Measurements from ENCODE around the gene DDR2. TPM values are rescaled to one million over a fixed set of nuclear protein-coding genes. Genes with fewer than 3 reads are reported as not detected.

The DDR2 gene
- total RNA-seq, 2 experiments from 2014 or later: 0.19 TPM; not detected in 1

DNA sequence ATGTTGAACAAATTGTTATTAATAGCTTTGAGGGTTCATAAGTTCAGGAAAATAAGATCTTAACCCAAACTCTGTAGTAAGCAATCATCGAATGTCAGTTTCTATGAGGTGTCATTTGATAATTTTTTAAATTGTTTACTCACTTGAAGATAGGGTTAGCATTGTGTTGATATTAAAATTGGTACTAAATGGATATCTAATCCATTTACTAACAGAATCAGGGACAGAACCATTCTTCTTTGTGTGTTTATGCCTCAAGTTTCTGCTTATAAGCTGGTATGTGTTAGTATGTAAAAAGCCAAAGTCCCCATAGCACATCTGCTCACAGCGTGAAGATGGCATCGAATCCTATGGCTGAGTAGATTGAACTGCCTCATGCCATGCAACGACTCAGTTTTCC lies 13.4 kb downstream of the DDR2 start:
- Histone ChIP-seq H3K27ac (ENCODE audit: low read depth, low read length, poor library complexity, severe bottlenecking) (no peak overlapping the region), H3K9me2 (ENCODE audit: insufficient read depth, low read length) (no peaks in the 10 kb centered on the region), H3K4me2 (ENCODE audit: low read length) (no peak overlapping the region), H3K4me3 (ENCODE audit: low read depth, low read length, poor library complexity, severe bottlenecking) (no peak overlapping the region), H3K4me1 (ENCODE audit: insufficient read depth, low read length, poor library complexity, severe bottlenecking) (no peaks in the 10 kb centered on the region), H4K20me1 (ENCODE audit: insufficient read depth, low read length) (no peaks in the 10 kb centered on the region), H2AFZ (ENCODE audit: low read length) (no peak overlapping the region), H3K79me2 (ENCODE audit: insufficient read depth, low read depth, low read length) (no peaks in the 10 kb centered on the region), H3K36me3 (ENCODE audit: insufficient read depth, low read length) (no peaks in the 10 kb centered on the region), H3K9me3 (ENCODE audit: low read length) (no peaks in the 10 kb centered on the region)
- DNase-seq (ENCODE audit: low spot score): no peak
- intact Hi-C loops (cut with micrococcal nuclease; ENCODE audit: unreplicated experiment): no loop called here
- TF ChIP-seq EZH2phosphoT487 (IDR thresholded peaks at IDR 0.05; ENCODE audit: borderline replicate concordance, low read depth, low read length): no peak
- TF ChIP-seq, protein P1, sequence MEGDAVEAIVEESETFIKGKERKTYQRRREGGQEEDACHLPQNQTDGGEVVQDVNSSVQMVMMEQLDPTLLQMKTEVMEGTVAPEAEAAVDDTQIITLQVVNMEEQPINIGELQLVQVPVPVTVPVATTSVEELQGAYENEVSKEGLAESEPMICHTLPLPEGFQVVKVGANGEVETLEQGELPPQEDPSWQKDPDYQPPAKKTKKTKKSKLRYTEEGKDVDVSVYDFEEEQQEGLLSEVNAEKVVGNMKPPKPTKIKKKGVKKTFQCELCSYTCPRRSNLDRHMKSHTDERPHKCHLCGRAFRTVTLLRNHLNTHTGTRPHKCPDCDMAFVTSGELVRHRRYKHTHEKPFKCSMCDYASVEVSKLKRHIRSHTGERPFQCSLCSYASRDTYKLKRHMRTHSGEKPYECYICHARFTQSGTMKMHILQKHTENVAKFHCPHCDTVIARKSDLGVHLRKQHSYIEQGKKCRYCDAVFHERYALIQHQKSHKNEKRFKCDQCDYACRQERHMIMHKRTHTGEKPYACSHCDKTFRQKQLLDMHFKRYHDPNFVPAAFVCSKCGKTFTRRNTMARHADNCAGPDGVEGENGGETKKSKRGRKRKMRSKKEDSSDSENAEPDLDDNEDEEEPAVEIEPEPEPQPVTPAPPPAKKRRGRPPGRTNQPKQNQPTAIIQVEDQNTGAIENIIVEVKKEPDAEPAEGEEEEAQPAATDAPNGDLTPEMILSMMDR (conservative IDR thresholded peaks at IDR 0.05; ENCODE audit: low read length): no peak
- POLR2A ChIA-PET: no interaction called here
- CTCF ChIA-PET (ENCODE audit: unreplicated experiment): no interaction called here
- BruUV-seq (replicated peaks): no TSS peak

DNA sequence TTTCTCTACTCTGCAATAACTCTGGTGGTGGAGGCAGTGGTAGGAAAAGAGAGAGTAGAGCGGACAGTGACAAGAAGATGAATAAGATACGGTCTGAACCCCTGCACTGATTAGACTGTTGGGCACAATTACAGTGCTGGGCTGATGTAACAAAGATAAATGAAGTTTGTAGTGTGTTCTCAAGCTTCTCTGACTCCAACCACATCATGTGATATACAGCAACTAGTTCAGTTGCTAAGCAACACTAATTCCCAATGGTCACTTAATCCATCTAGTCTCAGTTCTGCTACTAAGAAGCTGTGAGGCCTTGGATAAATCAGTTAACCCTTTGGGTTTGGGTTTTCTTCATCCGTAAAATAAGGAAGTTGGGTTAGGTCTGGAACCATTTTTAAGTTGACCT lies 17.3 kb downstream of the DDR2 start:
- POLR2A ChIA-PET: interaction anchor here (0.6 kb wide), 1 partner anchor 111 kb away, joined by 3 read pairs; no protein-coding TSS in a partner anchor
- Histone ChIP-seq H3K9me2 (ENCODE audit: insufficient read depth, low read length) (no peaks in the 10 kb centered on the region), H3K4me3 (ENCODE audit: low read depth, low read length, poor library complexity, severe bottlenecking) (no peak overlapping the region), H3K9me3 (ENCODE audit: low read length) (no peaks in the 10 kb centered on the region), H3K36me3 (ENCODE audit: insufficient read depth, low read length) (no peaks in the 10 kb centered on the region), H3K4me1 (ENCODE audit: insufficient read depth, low read length, poor library complexity, severe bottlenecking) (no peaks in the 10 kb centered on the region), H3K27ac (ENCODE audit: low read depth, low read length, poor library complexity, severe bottlenecking) (no peak overlapping the region), H4K20me1 (ENCODE audit: insufficient read depth, low read length) (no peaks in the 10 kb centered on the region), H3K79me2 (ENCODE audit: insufficient read depth, low read depth, low read length) (no peaks in the 10 kb centered on the region), H2AFZ (ENCODE audit: low read length) (no peak overlapping the region), H3K4me2 (ENCODE audit: low read length) (no peak overlapping the region)
- TF ChIP-seq EZH2phosphoT487 (IDR thresholded peaks at IDR 0.05; ENCODE audit: borderline replicate concordance, low read depth, low read length): no peak
- TF ChIP-seq, protein P1 (conservative IDR thresholded peaks at IDR 0.05; ENCODE audit: low read length): no peak
- intact Hi-C loops (cut with micrococcal nuclease; ENCODE audit: unreplicated experiment): no loop called here
- no peak for DNase-seq (ENCODE audit: low spot score)
- no TSS peak for BruUV-seq (replicated peaks)
- CTCF ChIA-PET (ENCODE audit: unreplicated experiment): no interaction called here

DNA sequence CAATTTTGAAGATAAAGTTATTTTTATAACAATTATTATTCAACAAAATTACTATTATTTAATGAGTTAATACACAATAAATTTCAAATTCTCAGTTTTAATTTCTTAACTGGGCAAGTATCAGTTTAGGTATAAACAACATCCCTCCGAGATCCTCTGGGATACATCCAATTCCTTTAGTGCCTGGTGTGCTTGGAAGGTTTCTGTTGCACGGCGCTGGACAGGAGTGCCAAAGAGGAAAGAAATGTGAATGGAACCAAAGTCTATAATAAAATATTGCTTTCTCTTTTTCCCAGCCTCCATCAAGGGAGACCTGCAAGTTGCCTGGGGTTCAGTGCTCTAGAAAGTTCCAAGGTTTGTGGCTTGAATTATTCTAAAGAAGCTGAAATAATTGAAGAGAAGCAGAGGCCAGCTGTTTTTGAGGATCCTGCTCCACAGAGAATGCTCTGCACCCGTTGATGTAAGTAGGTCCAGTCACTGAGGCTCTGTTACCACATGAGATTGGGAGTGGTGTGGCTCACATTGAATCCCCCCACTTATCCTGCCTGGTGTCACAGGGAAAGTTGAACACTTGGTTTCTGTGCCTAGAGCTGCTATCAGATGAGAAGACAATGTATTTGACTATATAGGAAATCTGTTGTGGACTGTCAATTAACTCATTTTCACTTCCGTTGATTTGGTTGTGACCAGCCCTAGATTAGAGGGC lies 22.8 kb downstream of the DDR2 start:
- no peak for DNase-seq (ENCODE audit: low spot score)
- Histone ChIP-seq H4K20me1 (ENCODE audit: insufficient read depth, low read length) (no peaks in the 10 kb centered on the region), H3K79me2 (ENCODE audit: insufficient read depth, low read depth, low read length) (no peaks in the 10 kb centered on the region), H3K9me3 (ENCODE audit: low read length) (no peaks in the 10 kb centered on the region), H3K36me3 (ENCODE audit: insufficient read depth, low read length) (no peaks in the 10 kb centered on the region), H2AFZ (ENCODE audit: low read length) (no peak overlapping the region), H3K4me3 (ENCODE audit: low read depth, low read length, poor library complexity, severe bottlenecking) (no peak overlapping the region), H3K4me1 (ENCODE audit: insufficient read depth, low read length, poor library complexity, severe bottlenecking) (no peaks in the 10 kb centered on the region), H3K9me2 (ENCODE audit: insufficient read depth, low read length) (no peaks in the 10 kb centered on the region), H3K27ac (ENCODE audit: low read depth, low read length, poor library complexity, severe bottlenecking) (no peak overlapping the region), H3K4me2 (ENCODE audit: low read length) (no peak overlapping the region)
- BruUV-seq (replicated peaks): no TSS peak
- no peak for TF ChIP-seq EZH2phosphoT487 (IDR thresholded peaks at IDR 0.05; ENCODE audit: borderline replicate concordance, low read depth, low read length)
- TF ChIP-seq, protein P1 (conservative IDR thresholded peaks at IDR 0.05; ENCODE audit: low read length): no peak
- ChIA-PET POLR2A (no interaction called here), CTCF (ENCODE audit: unreplicated experiment) (no interaction called here)
- intact Hi-C loops (cut with micrococcal nuclease; ENCODE audit: unreplicated experiment): no loop called here

Data from OCI-LY7 (cell line).